ENCODE data around the gene EIF6. TPM values are rescaled to one million over a fixed set of nuclear protein-coding genes. Genes with fewer than 3 reads are reported as not detected.

EIF6 gene
- total and polyA plus RNA-seq, 12 donors, result 56.7 to 263 (median 114) TPM

GRCh38 chr20:35270021-35270902, 14.3 kb downstream of the EIF6 start:
- DNase-seq, result no peak
- intact Hi-C loops (cut with DNase I), result loop anchor here in 1 of 2 donors (10.0 kb wide), 1 partner anchor 125 kb away; the partner anchor contains the start of gene EDEM2
- Histone ChIP-seq H3K27me3 (no peaks in the 10 kb centered on the region), H3K27ac (no peak overlapping the region), H3K9me3 (replicated peaks in 1 of 3) (no peaks in the 10 kb centered on the region), H3K4me3 (no peak overlapping the region), H3K36me3 (replicated peaks in 1 of 2) (peaks cover 0 to 34% of the 10 kb centered on the region in 2 donors), H3K4me1 (replicated peaks in 1 of 2) (peaks cover 0 to 2% of the 10 kb centered on the region in 2 donors)
- TF ChIP-seq CTCF (IDR thresholded peaks at IDR 0.05), result no peak
- TF ChIP-seq POLR2A (IDR thresholded peaks at IDR 0.05), result no peak
- WGBS, 4 donors, result 80 to 91% (median 86%) methylated on average over 16 to 19 of the region's 19 CpGs

- Histone ChIP-seq H3K4me3 (no peak overlapping the region), H3K4me1 (replicated peaks in 1 of 2) (no peaks in the 10 kb centered on the region), H3K27ac (no peak overlapping the region), H3K9me3 (replicated peaks in 1 of 3) (no peaks in the 10 kb centered on the region), H3K27me3 (no peaks in the 10 kb centered on the region), H3K36me3 (replicated peaks in 1 of 2) (peaks cover 0 to 31% of the 10 kb centered on the region in 2 donors)
- no peak for TF ChIP-seq POLR2A (IDR thresholded peaks at IDR 0.05)
- TF ChIP-seq CTCF (IDR thresholded peaks at IDR 0.05), result peak; percentile 55 to 72 (median 66)
- WGBS, 4 donors, result 55 to 62% (median 59%) methylated on average over 8 to 14 of the region's 14 CpGs
- peak; percentile 55 to 85 (median 65) for DNase-seq
- intact Hi-C loops (cut with DNase I), result no loop called here
These were observed 15.4 kb downstream of the EIF6 start for GRCh38 chr20:35269055-35269781.

- WGBS, 4 donors, result 91 to 97% (median 93%) methylated on average over 11 to 16 of the region's 16 CpGs
- H3K4me3 ChIP-seq, result no peak overlapping the region
- H3K36me3 ChIP-seq (replicated peaks in 1 of 2), result peaks cover 0 to 27% of the 10 kb centered on the region in 2 donors
These were observed 17.5 kb downstream of the EIF6 start for GRCh38 chr20:35267092-35267491.

More at GRCh38 chr20:35267092-35267491, 17.5 kb downstream of the EIF6 start:
- intact Hi-C loops (cut with DNase I), result no loop called here
- no peak for DNase-seq
- TF ChIP-seq CTCF (IDR thresholded peaks at IDR 0.05), result no peak
- TF ChIP-seq POLR2A (IDR thresholded peaks at IDR 0.05), result no peak
- H3K27me3 ChIP-seq, result no peaks in the 10 kb centered on the region
- peaks cover 0 to 5% of the 10 kb centered on the region in 2 donors for H3K4me1 ChIP-seq (replicated peaks in 1 of 2)
- H3K9me3 ChIP-seq (replicated peaks in 1 of 3), result no peaks in the 10 kb centered on the region
- no peak overlapping the region for H3K27ac ChIP-seq

All from adrenal gland (tissue), 12 donors.